Left ventricle myocardium superior (tissue), 1 donor: Measurements from ENCODE around the gene IL10. TPM values are rescaled to one million over a fixed set of nuclear protein-coding genes. Genes with fewer than 3 reads are reported as not detected.

ENCODE experiments used
- ATAC-seq: fragments of 200-7000 bp; cut with Tn5 transposase; one replicate; pipeline ENCODE4 v1.9.1; 2020; ENCODE audit warnings: mild to moderate bottlenecking, moderate library complexity
- DNase-seq: peaks from one replicate; pipeline ENCODE4 v3.0.0-alpha.2; 2020
- intact Hi-C: fragments of 100-400 bp; cut with micrococcal nuclease; formaldehyde crosslinking; loops from one replicate; pipeline ENCODE4 v1.11.0; 2022
- total RNA-seq: library from RNA; stranded (reverse); fragmentation: NEBNext Ultra II Directional; extraction: Animal tissue kit (Norgen Biotek cat#: 25700); gene quantifications from one replicate; pipeline ENCODE4 v1.2.1, GENCODE V29; 2021
- donor health status: DM: no; HTN: yes; CAD: no; lungs with severe emphysema.

The IL10 gene
- total RNA-seq, 1 donor from 2014 or later, result 0.37 TPM

GRCh38 chr1:206722751-206723461 is 49.4 kb downstream of the IL10 start:
- ATAC-seq, result peak; percentile 60
- intact Hi-C loops, result no loop called here
- no peak for DNase-seq

GRCh38 chr1:206721454-206721853 is 50.8 kb downstream of the IL10 start:
- ATAC-seq (no peak), DNase-seq (no peak)
- intact Hi-C loops, result no loop called here

- ATAC-seq (no peak), DNase-seq (no peak)
- intact Hi-C loops, result no loop called here
These were observed 53.0 kb downstream of the IL10 start for GRCh38 chr1:206719169-206719839.

GRCh38 chr1:206717674-206717989 is 54.7 kb downstream of the IL10 start:
- ATAC-seq (no peak), DNase-seq (no peak)
- intact Hi-C loops, result no loop called here

Other genes starting within 250 kb of the IL10 start
- 26.4 TPM for gene EIF2D, start 160.0 kb downstream of the IL10 start, total RNA-seq
- gene DYRK3, start 137.0 kb downstream of the IL10 start, total RNA-seq, result 22.2 TPM
- 228 TPM for gene MAPKAPK2, start 87.6 kb downstream of the IL10 start, total RNA-seq
- not detected for gene IL19, start 1.7 kb downstream of the IL10 start, total RNA-seq
- not detected for gene IL20, start 93.1 kb upstream of the IL10 start, total RNA-seq
- gene IL24, start 124.9 kb upstream of the IL10 start, total RNA-seq, result not detected
- gene FCMR, start 149.4 kb upstream of the IL10 start, total RNA-seq, result 6.2 TPM
- gene PIGR, start 174.0 kb upstream of the IL10 start, total RNA-seq, result not detected
- gene FCAMR, start 198.0 kb upstream of the IL10 start, total RNA-seq, result not detected